ENCODE results near the gene ARMH4.

DNA sequence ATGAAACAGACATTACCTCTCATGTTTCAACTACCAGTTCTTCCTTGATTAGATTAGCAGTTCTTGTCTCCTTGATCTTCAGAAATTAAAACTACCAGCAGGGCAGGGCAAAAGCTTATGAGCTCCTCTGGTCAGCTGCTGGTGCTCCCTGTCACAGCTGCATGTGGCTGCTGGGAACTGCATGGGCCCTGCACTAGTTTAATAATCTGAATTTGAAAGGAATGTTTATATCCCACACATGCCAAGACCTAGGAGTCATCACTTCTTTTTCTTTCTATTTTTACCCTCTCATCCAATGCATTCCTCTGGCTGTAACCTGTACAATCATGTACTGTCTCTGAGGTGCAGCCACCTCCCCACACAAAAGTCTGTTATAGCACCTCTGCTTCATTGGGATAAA lies 73.9 kb downstream of the ARMH4 start:
- TF ChIP-seq, protein P1, sequence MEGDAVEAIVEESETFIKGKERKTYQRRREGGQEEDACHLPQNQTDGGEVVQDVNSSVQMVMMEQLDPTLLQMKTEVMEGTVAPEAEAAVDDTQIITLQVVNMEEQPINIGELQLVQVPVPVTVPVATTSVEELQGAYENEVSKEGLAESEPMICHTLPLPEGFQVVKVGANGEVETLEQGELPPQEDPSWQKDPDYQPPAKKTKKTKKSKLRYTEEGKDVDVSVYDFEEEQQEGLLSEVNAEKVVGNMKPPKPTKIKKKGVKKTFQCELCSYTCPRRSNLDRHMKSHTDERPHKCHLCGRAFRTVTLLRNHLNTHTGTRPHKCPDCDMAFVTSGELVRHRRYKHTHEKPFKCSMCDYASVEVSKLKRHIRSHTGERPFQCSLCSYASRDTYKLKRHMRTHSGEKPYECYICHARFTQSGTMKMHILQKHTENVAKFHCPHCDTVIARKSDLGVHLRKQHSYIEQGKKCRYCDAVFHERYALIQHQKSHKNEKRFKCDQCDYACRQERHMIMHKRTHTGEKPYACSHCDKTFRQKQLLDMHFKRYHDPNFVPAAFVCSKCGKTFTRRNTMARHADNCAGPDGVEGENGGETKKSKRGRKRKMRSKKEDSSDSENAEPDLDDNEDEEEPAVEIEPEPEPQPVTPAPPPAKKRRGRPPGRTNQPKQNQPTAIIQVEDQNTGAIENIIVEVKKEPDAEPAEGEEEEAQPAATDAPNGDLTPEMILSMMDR (IDR thresholded peaks at IDR 0.05) = no peak
- no peak for TF ChIP-seq POLR2A (IDR thresholded peaks at IDR 0.05)

Data from transverse colon (tissue), 3 donors.